ENCODE data around the gene OSBPL5. TPM values are rescaled to one million over a fixed set of nuclear protein-coding genes. Genes with fewer than 3 reads are reported as not detected.

Gene OSBPL5
- total and polyA plus RNA-seq, 2 of the 4 experiments (the other 2 are of a cell fraction): 14.9 to 22.3 TPM

DNA sequence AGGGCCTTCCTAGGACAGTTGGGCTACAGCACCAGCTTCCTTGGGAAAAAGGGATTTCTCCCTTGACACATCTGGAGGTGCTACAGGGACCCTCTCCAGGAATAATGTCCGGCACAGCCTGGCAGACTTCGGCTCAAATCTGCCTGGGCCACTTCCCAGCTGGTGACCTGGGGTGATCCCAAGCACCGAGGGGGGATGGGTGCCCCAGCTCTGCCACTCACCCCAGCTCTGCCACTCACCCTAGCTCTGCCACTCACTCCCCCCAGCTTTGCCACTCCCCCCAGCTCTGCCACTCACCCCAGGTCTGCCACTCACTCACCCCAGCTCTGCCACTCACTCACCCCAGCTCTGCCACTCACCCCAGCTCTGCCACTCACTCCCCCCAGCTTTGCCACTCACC is 9.9 kb downstream of the OSBPL5 start:
- no peak overlapping the region for H3K23ac ChIP-seq (ENCODE audit: low read depth, low read length)
- no peak overlapping the region for H4K91ac ChIP-seq (ENCODE audit: insufficient read depth, low read depth, low read length)
- no peak overlapping the region for H3K4me3 ChIP-seq (ENCODE audit: insufficient read depth, low read depth, low read length)
- peak overlapping the region; percentile 22; the same call in 1 of the 2 replicates for H3K27ac ChIP-seq (ENCODE audit: insufficient read depth, low read length)
- no peaks in the 10 kb centered on the region for H3K27me3 ChIP-seq (ENCODE audit: control insufficient read depth, insufficient read depth, low read length)
- H2AK5ac ChIP-seq (ENCODE audit: low read depth, low read length): no peak overlapping the region
- POLR2A ChIA-PET (ENCODE audit: unreplicated experiment): no interaction called here
- TF ChIP-seq BHLHE40 (IDR thresholded peaks at IDR 0.05; ENCODE audit: low read depth, low read length) (no peak), RAD21 (IDR thresholded peaks at IDR 0.05; ENCODE audit: low read length) (no peak), CEBPB (IDR thresholded peaks at IDR 0.05; ENCODE audit: low read depth, low read length) (no peak)
- TF ChIP-seq, protein P1, sequence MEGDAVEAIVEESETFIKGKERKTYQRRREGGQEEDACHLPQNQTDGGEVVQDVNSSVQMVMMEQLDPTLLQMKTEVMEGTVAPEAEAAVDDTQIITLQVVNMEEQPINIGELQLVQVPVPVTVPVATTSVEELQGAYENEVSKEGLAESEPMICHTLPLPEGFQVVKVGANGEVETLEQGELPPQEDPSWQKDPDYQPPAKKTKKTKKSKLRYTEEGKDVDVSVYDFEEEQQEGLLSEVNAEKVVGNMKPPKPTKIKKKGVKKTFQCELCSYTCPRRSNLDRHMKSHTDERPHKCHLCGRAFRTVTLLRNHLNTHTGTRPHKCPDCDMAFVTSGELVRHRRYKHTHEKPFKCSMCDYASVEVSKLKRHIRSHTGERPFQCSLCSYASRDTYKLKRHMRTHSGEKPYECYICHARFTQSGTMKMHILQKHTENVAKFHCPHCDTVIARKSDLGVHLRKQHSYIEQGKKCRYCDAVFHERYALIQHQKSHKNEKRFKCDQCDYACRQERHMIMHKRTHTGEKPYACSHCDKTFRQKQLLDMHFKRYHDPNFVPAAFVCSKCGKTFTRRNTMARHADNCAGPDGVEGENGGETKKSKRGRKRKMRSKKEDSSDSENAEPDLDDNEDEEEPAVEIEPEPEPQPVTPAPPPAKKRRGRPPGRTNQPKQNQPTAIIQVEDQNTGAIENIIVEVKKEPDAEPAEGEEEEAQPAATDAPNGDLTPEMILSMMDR (conservative IDR thresholded peaks at IDR 0.05; ENCODE audit: low read depth, low read length): no peak
- no peak overlapping the region for H2BK20ac ChIP-seq (ENCODE audit: low read depth, low read length)
- WGBS, 2 experiments (ENCODE audit: extremely low coverage in 2 of 2, insufficient read length in 1 of 2): 90% methylated on average over 2 of the region's 3 CpGs; no CpG with 5 or more reads in 1 of the 2 experiments
- no peak overlapping the region for H2AFZ ChIP-seq (replicated peaks; ENCODE audit: low read length, poor library complexity)
- H4K5ac ChIP-seq (ENCODE audit: low read depth, low read length): 0 out of 2 replicates have a peak overlapping the region, but pooled peaks have one; percentile 45
- H3K9me1 ChIP-seq (ENCODE audit: insufficient read depth, low read length): peaks cover 29% of the 10 kb centered on the region
- CTCF ChIA-PET: interaction anchor here (0.6 to 1.1 kb wide), 2 partner anchors 64 to 262 kb away, joined by 3 read pairs; no protein-coding TSS in a partner anchor
- no peak for DNase-seq
- H3K56ac ChIP-seq (ENCODE audit: extremely low read depth, insufficient read depth, low read length): no peak overlapping the region
- peaks cover 5% of the 10 kb centered on the region for H3K36me3 ChIP-seq (ENCODE audit: control insufficient read depth, insufficient read depth, low read length)
- intact Hi-C loops (cut with micrococcal nuclease): no loop called here
- H2BK5ac ChIP-seq (ENCODE audit: low read depth, low read length, poor library complexity, severe bottlenecking): peak overlapping the region; percentile 40
- no peak overlapping the region for H3K9ac ChIP-seq (ENCODE audit: low read depth, low read length)
- no peak overlapping the region for H2BK120ac ChIP-seq (ENCODE audit: low read depth, low read length)
- no peaks in the 10 kb centered on the region for H3K9me3 ChIP-seq (ENCODE audit: control insufficient read depth, insufficient read depth, low read length)
- no peak overlapping the region for H3K14ac ChIP-seq (replicated peaks; ENCODE audit: low read depth, low read length)
- H3K4ac ChIP-seq (ENCODE audit: low read depth, low read length): peak overlapping the region; percentile 20
- H4K8ac ChIP-seq (ENCODE audit: low read depth in 2 of 2, low read length in 2 of 2): no peak overlapping the region; a peak in 1 of 4 replicates
- in situ Hi-C loops (cut with MboI; ENCODE audit: low sequenced_read_pairs): no loop called here
- no peak overlapping the region for H3K4me2 ChIP-seq (ENCODE audit: low read depth, low read length)
- dilution Hi-C loops (cut with HindIII; ENCODE audit: low sequenced_read_pairs, unreplicated experiment): no loop called here
- peaks cover 53% of the 10 kb centered on the region for H4K20me1 ChIP-seq (ENCODE audit: insufficient read depth, low read length)
- no peak overlapping the region for H2AK9ac ChIP-seq (replicated peaks; ENCODE audit: low read depth, low read length, poor library complexity)
- peaks cover 49% of the 10 kb centered on the region for H3K4me1 ChIP-seq (ENCODE audit: control insufficient read depth, insufficient read depth, low read length)
- no TSS peak for BruUV-seq (replicated peaks)
- peaks cover 56 to 94% of the 10 kb centered on the region in 2 experiments for H3K79me1 ChIP-seq (ENCODE audit: low read depth in 1 of 2, low read length in 2 of 2)
- no peak overlapping the region for H3K18ac ChIP-seq (ENCODE audit: low read depth, low read length)
- ATAC-seq (ENCODE audit: low read depth): no peak
- no peak overlapping the region for H2BK15ac ChIP-seq (ENCODE audit: low read depth, low read length)

Measured in IMR-90 (cell line).